Measurements from ENCODE around the gene SLC35G6. TPM values are rescaled to one million over a fixed set of nuclear protein-coding genes. Genes with fewer than 3 reads are reported as not detected.

SLC35G6 gene
- total and polyA plus RNA-seq, 2 of the 13 experiments (the other 11 are each of a cell fraction or from before 2014, with no cell fraction given): 0.07 TPM; not detected in 1

GRCh38 chr17:7484919-7485377 is 3.7 kb downstream of the SLC35G6 start:
- peak overlapping the region; percentile 100 for H3K27ac ChIP-seq (ENCODE audit: extremely low read length, insufficient read depth, low read length)
- no peak for TF ChIP-seq ZNF232 (CRISPR knock-in tag; IDR thresholded peaks at IDR 0.05; ENCODE audit: borderline replicate concordance)
- TF ChIP-seq TCF7 (IDR thresholded peaks at IDR 0.05; ENCODE audit: low read depth): no peak
- TF ChIP-seq, protein P1, sequence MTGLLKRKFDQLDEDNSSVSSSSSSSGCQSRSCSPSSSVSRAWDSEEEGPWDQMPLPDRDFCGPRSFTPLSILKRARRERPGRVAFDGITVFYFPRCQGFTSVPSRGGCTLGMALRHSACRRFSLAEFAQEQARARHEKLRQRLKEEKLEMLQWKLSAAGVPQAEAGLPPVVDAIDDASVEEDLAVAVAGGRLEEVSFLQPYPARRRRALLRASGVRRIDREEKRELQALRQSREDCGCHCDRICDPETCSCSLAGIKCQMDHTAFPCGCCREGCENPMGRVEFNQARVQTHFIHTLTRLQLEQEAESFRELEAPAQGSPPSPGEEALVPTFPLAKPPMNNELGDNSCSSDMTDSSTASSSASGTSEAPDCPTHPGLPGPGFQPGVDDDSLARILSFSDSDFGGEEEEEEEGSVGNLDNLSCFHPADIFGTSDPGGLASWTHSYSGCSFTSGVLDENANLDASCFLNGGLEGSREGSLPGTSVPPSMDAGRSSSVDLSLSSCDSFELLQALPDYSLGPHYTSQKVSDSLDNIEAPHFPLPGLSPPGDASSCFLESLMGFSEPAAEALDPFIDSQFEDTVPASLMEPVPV (CRISPR knock-in tag; IDR thresholded peaks at IDR 0.05): no peak
- no peak for TF ChIP-seq ARID2 (CRISPR knock-in tag; IDR thresholded peaks at IDR 0.05; ENCODE audit: borderline replicate concordance)
- no peak for TF ChIP-seq SMAD9 (CRISPR knock-in tag; IDR thresholded peaks at IDR 0.05)
- TF ChIP-seq ZNF33B (CRISPR knock-in tag; IDR thresholded peaks at IDR 0.05): no peak
- TF ChIP-seq NFE2L1 (CRISPR knock-in tag; IDR thresholded peaks at IDR 0.05; ENCODE audit: borderline replicate concordance): no peak
- 0 out of 2 replicates have a peak, but pooled peaks have one; percentile 43 for TF ChIP-seq ZNF354B (CRISPR knock-in tag; IDR thresholded peaks at IDR 0.05)
- TF ChIP-seq JUN (CRISPR knock-in tag; IDR thresholded peaks at IDR 0.05): 0 out of 2 replicates have a peak, but pooled peaks have one; percentile 65
- no peak for TF ChIP-seq KLF16 (CRISPR knock-in tag; IDR thresholded peaks at IDR 0.05)
- TF ChIP-seq DZIP1 (CRISPR knock-in tag; IDR thresholded peaks at IDR 0.05): peak; percentile 53; the same call in 1 of the 2 replicates
- peak; percentile 26; the same call in 1 of the 2 replicates for TF ChIP-seq ZNF556 (CRISPR knock-in tag; IDR thresholded peaks at IDR 0.05; ENCODE audit: borderline replicate concordance)
- no peak for TF ChIP-seq CEBPB (IDR thresholded peaks at IDR 0.05; ENCODE audit: borderline replicate concordance, low read depth, low read length)
- 0 out of 2 replicates have a peak, but pooled peaks have one; percentile 18 for TF ChIP-seq ZNF747 (CRISPR knock-in tag; IDR thresholded peaks at IDR 0.05; ENCODE audit: borderline replicate concordance)
- TF ChIP-seq, protein P2, sequence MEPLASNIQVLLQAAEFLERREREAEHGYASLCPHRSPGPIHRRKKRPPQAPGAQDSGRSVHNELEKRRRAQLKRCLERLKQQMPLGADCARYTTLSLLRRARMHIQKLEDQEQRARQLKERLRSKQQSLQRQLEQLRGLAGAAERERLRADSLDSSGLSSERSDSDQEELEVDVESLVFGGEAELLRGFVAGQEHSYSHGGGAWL (CRISPR knock-in tag; IDR thresholded peaks at IDR 0.05): no peak
- 0 out of 2 replicates have a peak, but pooled peaks have one; percentile 42 for TF ChIP-seq ZNF329 (CRISPR knock-in tag; IDR thresholded peaks at IDR 0.05; ENCODE audit: low read depth)
- no peak for TF ChIP-seq CENPBD1 (CRISPR knock-in tag; IDR thresholded peaks at IDR 0.05; ENCODE audit: borderline replicate concordance, low read depth)
- 0 out of 2 replicates have a peak, but pooled peaks have one; percentile 5 for TF ChIP-seq ZNF430 (CRISPR knock-in tag; IDR thresholded peaks at IDR 0.05)

More at GRCh38 chr17:7484919-7485377, 3.7 kb downstream of the SLC35G6 start:
- H3K4me3 ChIP-seq (replicated peaks in 1 of 3; ENCODE audit: insufficient read depth in 1 of 3, low read depth in 2 of 3, low read length in 3 of 3): peak overlapping the region; percentile 70 to 82 (median 79)
- peak overlapping the region; percentile 81 for H3K9ac ChIP-seq (ENCODE audit: insufficient read depth, low read depth, low read length)
- no peaks in the 10 kb centered on the region for H3K9me3 ChIP-seq (ENCODE audit: low read length)
- ChIA-PET CTCF (ENCODE audit: low intra/inter-chr PET ratio, low total read pairs) (no interaction called here), POLR2A (interaction anchor here (0.8 to 5.5 kb wide), 16 partner anchors 9 to 439 kb away, joined by 3 to 41 read pairs (median 9); partner anchors contain the start of genes CD68, CHRNB1, FXR2 and NEURL4)
- WGBS (ENCODE audit: low lambda C conversion rate): 0% methylated on average over 16 of the region's 19 CpGs
- no peaks in the 10 kb centered on the region; a peak in 2 of 5 replicates for H3K27me3 ChIP-seq (ENCODE audit: control insufficient read depth in 1 of 2, insufficient read depth in 2 of 2, low read length in 2 of 2)
- H3K36me3 ChIP-seq (replicated peaks in 1 of 2; ENCODE audit: control insufficient read depth in 1 of 2, insufficient read depth in 2 of 2, low read length in 2 of 2): peaks cover 0 to 3% of the 10 kb centered on the region in 2 experiments; a peak in 1 of 5 replicates
- ATAC-seq: no peak
- H3K4me1 ChIP-seq (ENCODE audit: insufficient read depth, low read length): peaks cover 72% of the 10 kb centered on the region
- peaks cover 51% of the 10 kb centered on the region for H3K79me2 ChIP-seq (ENCODE audit: insufficient read depth, low read length)
- no peak for DNase-seq (ENCODE audit: low spot score)
- peak overlapping the region; percentile 99 for H3K4me2 ChIP-seq (ENCODE audit: low read depth, low read length)
- BruUV-seq (replicated peaks): TSS peak; percentile 64
- intact Hi-C loops (cut with micrococcal nuclease; ENCODE audit: unreplicated experiment) (loop anchor here (5.0 kb wide), 3 partner anchors 38 to 128 kb away; partner anchors contain the start of genes CHRNB1, TMEM256 and TMEM95), in situ Hi-C loops (cut with HindIII; ENCODE audit: extremely low pct_ligation_motif_present, low pct_unique_long_range_greater_than_20kb) (no loop called here)
- no peak for FAIRE-seq
- H2AFZ ChIP-seq (ENCODE audit: low read length): no peak overlapping the region
- H4K20me1 ChIP-seq (ENCODE audit: insufficient read depth, low read length): peaks cover 37% of the 10 kb centered on the region

Data from HepG2 (cell line).